ENCODE measurements around the gene PTCH1. TPM values are rescaled to one million over a fixed set of nuclear protein-coding genes. Genes with fewer than 3 reads are reported as not detected.

PTCH1 gene
- total RNA-seq, 1 donor from 2014 or later, result 104 TPM

- peaks cover 3% of the 10 kb centered on the region for H3K9me3 Mint-ChIP-seq (ENCODE audit: unreplicated experiment)
- peak overlapping the region; percentile 93 for H3K27ac Mint-ChIP-seq (ENCODE audit: unreplicated experiment)
- peaks cover 4% of the 10 kb centered on the region for H3K27me3 Mint-ChIP-seq (ENCODE audit: unreplicated experiment)
- no peak for TF ChIP-seq CTCF (IDR thresholded peaks at IDR 0.05; ENCODE audit: partially characterized antibody, unreplicated experiment)
- H3K4me1 Mint-ChIP-seq (ENCODE audit: low read depth, unreplicated experiment), result peaks cover 77% of the 10 kb centered on the region
- H3K36me3 Mint-ChIP-seq (ENCODE audit: unreplicated experiment), result no peaks in the 10 kb centered on the region
- no peak for DNase-seq
- peak overlapping the region; percentile 76 for H3K4me3 Mint-ChIP-seq (ENCODE audit: unreplicated experiment)
Measured at GRCh38 chr9:95495961-95496360, 20.8 kb downstream of the PTCH1 start.

GRCh38 chr9:95495529-95495928 is 21.2 kb downstream of the PTCH1 start:
- no peak for TF ChIP-seq CTCF (IDR thresholded peaks at IDR 0.05; ENCODE audit: partially characterized antibody, unreplicated experiment)
- peaks cover 4% of the 10 kb centered on the region for H3K27me3 Mint-ChIP-seq (ENCODE audit: unreplicated experiment)
- peak overlapping the region; percentile 76 for H3K4me3 Mint-ChIP-seq (ENCODE audit: unreplicated experiment)
- H3K9me3 Mint-ChIP-seq (ENCODE audit: unreplicated experiment), result peaks cover 3% of the 10 kb centered on the region
- peaks cover 77% of the 10 kb centered on the region for H3K4me1 Mint-ChIP-seq (ENCODE audit: low read depth, unreplicated experiment)
- H3K36me3 Mint-ChIP-seq (ENCODE audit: unreplicated experiment), result no peaks in the 10 kb centered on the region
- peak overlapping the region; percentile 93 for H3K27ac Mint-ChIP-seq (ENCODE audit: unreplicated experiment)
- no peak for DNase-seq

- Mint-ChIP-seq H3K27ac (ENCODE audit: unreplicated experiment) (peak overlapping the region; percentile 93), H3K4me1 (ENCODE audit: low read depth, unreplicated experiment) (peaks cover 73% of the 10 kb centered on the region), H3K9me3 (ENCODE audit: unreplicated experiment) (peaks cover 3% of the 10 kb centered on the region)
Measured at GRCh38 chr9:95494416-95495371, 22.1 kb downstream of the PTCH1 start.

GRCh38 chr9:95494022-95494415 is 22.8 kb downstream of the PTCH1 start:
- Mint-ChIP-seq H3K4me1 (ENCODE audit: low read depth, unreplicated experiment) (peaks cover 76% of the 10 kb centered on the region), H3K4me3 (ENCODE audit: unreplicated experiment) (peak overlapping the region; percentile 14), H3K27ac (ENCODE audit: unreplicated experiment) (peak overlapping the region; percentile 93)

More at GRCh38 chr9:95494416-95495371, 22.1 kb downstream of the PTCH1 start:
- no peak for TF ChIP-seq CTCF (IDR thresholded peaks at IDR 0.05; ENCODE audit: partially characterized antibody, unreplicated experiment)
- H3K4me3 Mint-ChIP-seq (ENCODE audit: unreplicated experiment), result peak overlapping the region; percentile 76
- DNase-seq, result peak; percentile 39
- H3K36me3 Mint-ChIP-seq (ENCODE audit: unreplicated experiment), result no peaks in the 10 kb centered on the region
- peaks cover 4% of the 10 kb centered on the region for H3K27me3 Mint-ChIP-seq (ENCODE audit: unreplicated experiment)

More at GRCh38 chr9:95494022-95494415, 22.8 kb downstream of the PTCH1 start:
- Mint-ChIP-seq H3K9me3 (ENCODE audit: unreplicated experiment) (peaks cover 5% of the 10 kb centered on the region), H3K36me3 (ENCODE audit: unreplicated experiment) (no peaks in the 10 kb centered on the region), H3K27me3 (ENCODE audit: unreplicated experiment) (peaks cover 6% of the 10 kb centered on the region)
- peak; percentile 46 for DNase-seq
- TF ChIP-seq CTCF (IDR thresholded peaks at IDR 0.05; ENCODE audit: partially characterized antibody, unreplicated experiment), result no peak
